Activated CD4-positive, alpha-beta T cell treated with anti-CD3 and anti-CD28 coated beads, Interleukin-2, amount 50 U/mL, for 16 hours (primary cell): ENCODE measurements around the gene FAM222A.

Source experiments
- DNase-seq: peaks from one replicate; pipeline ENCODE4 v3.0.0-alpha.2; 2020

Gene FAM222A

GRCh38 chr12:109807954-109808643 lies 94.5 kb downstream of the FAM222A start:
- DNase-seq, result no peak

GRCh38 chr12:109808876-109809646 lies 95.4 kb downstream of the FAM222A start:
- no peak for DNase-seq

- DNase-seq, result no peak
These were observed 97.5 kb downstream of the FAM222A start for GRCh38 chr12:109810954-109811623.

- DNase-seq, result no peak
These were observed 98.0 kb downstream of the FAM222A start for GRCh38 chr12:109811624-109811995.

- DNase-seq, result no peak
These were observed 100.3 kb downstream of the FAM222A start for GRCh38 chr12:109813810-109814416.

- no peak for DNase-seq
These were observed 101.0 kb downstream of the FAM222A start for GRCh38 chr12:109814600-109815150.

GRCh38 chr12:109815225-109815624 lies 101.6 kb downstream of the FAM222A start:
- no peak for DNase-seq

GRCh38 chr12:109815757-109816617 lies 102.4 kb downstream of the FAM222A start:
- no peak for DNase-seq

GRCh38 chr12:109816870-109817269 lies 103.2 kb downstream of the FAM222A start:
- DNase-seq, result no peak

GRCh38 chr12:109817627-109818231 lies 104.1 kb downstream of the FAM222A start:
- no peak for DNase-seq

GRCh38 chr12:109818253-109818652 lies 104.6 kb downstream of the FAM222A start:
- no peak for DNase-seq

GRCh38 chr12:109818905-109819500 lies 105.4 kb downstream of the FAM222A start:
- DNase-seq, result no peak
